HG03280 (cell line): ENCODE data around the gene WDR64.
"Not testable (repeated sequence)": the region's sequence is repeated elsewhere in the genome, so short reads cannot be mapped to it uniquely, and the experiment has no call there.

Source experiments
- ATAC-seq: cut with Tn5 transposase; IDR thresholded peaks from one replicate; pipeline ENCODE4 v1.9.1; 2021; ENCODE audit warnings: mild to moderate bottlenecking, moderate library complexity; ENCODE audit not compliant: unreplicated experiment

Gene WDR64

GRCh38 chr1:241787691-241788090, 135.6 kb downstream of the WDR64 start:
- ATAC-seq = no peak

- ATAC-seq = no peak
These were observed 137.0 kb downstream of the WDR64 start for GRCh38 chr1:241789061-241789460.

GRCh38 chr1:241799416-241799815, 147.3 kb downstream of the WDR64 start:
- ATAC-seq = no peak

GRCh38 chr1:241800640-241801039, 148.6 kb downstream of the WDR64 start:
- ATAC-seq = no peak

GRCh38 chr1:241802863-241803262, 150.8 kb downstream of the WDR64 start:
- no peak for ATAC-seq

GRCh38 chr1:241804706-241805105, 152.6 kb downstream of the WDR64 start:
- ATAC-seq = not testable (repeated sequence)

GRCh38 chr1:241808265-241808664, 156.2 kb downstream of the WDR64 start:
- ATAC-seq = no peak

DNA sequence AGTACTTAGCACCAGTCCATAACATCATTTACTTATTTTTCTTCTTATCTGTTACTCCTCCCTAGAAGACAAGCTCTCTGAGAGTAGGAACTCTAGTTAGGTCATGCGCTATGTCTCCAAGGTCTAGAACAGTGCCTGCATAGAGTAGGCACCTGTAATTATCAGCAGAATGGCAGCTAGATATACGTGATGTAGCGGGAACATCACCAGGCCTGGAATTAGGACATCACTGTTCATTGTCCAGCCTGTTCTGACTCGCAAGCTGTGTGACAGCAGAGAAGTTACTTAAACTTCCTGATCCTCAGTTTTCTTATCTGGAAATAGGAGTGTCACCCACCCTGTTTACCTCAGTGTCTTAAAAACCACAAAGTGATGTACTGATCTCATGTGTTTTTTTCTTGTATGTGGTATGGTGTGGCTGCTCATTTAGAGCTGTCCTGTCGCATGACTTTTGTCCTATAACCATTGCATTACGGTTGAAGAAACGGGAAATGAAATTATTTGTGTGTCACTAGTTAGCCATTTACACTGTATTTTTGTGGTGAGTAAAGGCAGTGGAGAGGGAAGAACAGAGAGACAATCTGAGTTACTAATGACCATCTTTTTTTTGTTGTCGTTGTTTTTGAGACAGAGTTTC, 158.8 kb downstream of the WDR64 start:
- ATAC-seq = peak; percentile 49

DNA sequence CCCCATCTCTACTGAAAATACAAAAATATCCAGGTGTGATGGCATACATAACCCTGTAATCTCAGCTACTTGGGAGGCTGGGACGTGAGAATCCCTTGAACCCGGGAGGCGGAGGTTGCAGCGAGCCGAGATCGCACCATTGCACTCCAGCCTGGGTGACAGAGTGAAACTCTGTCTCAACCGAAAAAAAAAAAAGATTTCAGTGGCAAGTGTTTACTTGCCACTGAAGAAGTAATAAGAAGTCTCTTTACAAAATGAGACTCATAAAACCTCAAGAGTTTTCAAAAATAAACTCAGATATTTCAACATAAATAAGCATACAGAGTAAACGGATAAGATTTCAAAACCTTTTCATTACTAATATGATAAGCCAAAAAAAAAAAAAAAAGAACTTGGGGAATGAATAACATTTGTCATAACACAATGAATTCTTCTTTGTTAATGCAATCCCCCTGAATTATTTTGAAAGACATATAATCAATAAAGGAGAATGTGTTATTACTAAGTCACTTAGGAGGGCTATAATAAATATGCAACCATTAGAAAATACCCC, 161.8 kb downstream of the WDR64 start:
- no peak for ATAC-seq

DNA sequence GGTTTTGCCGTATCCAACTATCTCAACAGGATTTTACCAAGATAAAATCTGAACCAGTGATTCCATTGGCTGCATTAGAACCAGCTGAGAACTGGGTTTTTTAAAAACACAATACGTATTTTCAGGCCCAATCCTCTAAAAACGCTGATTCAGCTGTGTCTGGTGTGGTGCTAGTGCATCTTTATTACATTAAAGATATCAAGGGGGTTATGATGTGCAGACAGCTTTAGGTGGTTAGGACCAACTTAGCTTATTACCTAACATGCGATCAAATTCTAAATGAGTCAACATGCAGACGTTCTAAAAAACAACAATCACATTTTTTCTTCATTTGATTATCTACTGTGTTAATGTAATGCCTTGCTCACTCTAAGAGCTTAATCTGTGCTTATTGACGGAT, 163.9 kb downstream of the WDR64 start:
- no peak for ATAC-seq

DNA sequence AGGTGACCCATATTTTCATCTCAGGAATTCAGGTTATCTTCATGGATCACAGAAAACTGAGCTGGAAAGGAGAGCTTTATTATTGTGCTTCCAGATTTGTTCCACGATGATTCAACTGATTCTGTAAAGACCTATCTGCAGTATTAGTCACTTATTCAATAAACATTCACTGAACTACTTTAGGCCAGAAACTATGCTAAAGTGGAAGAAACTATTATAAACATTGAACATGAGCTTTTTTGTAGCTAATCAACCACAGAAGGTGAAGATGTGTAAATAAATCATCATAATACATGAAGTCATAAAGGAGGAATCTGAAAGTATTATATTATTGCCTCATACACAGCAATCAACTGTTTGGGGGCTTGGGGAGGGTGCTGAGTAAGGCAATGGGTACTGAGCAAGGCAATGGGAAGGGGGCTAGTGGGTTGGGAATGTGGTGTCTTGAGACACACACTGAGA, 165.3 kb downstream of the WDR64 start:
- ATAC-seq = no peak

DNA sequence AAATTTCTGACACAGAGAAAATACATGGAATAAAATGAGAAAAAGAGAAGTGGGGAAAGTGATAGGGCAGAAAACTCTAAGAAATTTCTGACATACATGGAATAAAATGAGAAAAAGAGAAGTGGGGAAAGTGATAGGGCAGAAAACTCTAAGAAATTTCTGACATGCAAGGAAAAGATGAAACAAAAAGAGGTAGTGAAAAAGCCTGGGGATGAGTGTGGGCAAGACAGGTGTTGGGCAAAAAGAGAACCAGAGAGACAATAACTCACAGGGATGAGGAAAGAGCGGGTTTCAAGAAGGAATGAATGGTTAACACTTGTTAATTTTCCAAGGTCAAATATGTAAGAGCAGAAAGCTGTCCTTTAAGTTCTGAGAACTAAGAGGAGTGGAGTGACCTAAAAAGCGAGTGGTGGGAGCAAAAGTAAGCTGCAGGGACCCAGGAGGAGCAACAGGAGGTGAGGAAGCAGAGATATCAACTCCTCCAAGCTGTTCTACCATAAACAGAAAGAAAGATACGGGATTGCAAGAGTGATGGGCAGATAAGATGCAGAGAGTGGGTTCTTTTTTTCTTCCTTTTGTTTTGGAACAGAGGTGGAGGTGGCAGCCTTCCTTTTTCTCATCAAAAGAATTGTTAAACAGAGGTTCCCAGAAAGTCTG, 166.0 kb downstream of the WDR64 start:
- no peak for ATAC-seq

DNA sequence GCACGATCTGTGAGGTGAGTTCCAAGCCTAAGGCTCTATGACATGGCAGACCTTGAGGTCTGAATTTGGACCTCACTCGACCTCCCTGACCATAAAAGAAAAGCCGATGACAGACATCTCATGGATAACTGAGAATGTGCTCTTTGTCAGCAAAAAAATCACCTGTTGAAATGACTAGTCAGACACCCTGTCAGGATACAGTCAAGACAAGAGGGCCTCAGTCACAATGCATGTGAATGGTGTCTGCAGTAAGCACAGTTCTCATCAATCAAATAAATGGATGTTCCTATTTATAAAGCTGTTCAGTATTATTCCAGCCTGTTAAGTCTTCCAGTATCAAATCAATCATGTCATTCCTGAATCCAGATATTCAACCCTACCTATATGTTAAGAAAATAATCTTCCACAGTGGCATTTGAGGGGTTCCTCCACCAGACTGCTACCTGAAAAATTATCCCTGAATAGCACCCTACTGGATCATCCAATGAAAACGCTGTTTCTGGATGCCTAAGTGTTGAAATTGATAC, 167.3 kb downstream of the WDR64 start:
- no peak for ATAC-seq

- ATAC-seq = no peak
These were observed 169.3 kb downstream of the WDR64 start for GRCh38 chr1:241821363-241821762.

- ATAC-seq = no peak
These were observed 170.8 kb downstream of the WDR64 start for GRCh38 chr1:241822846-241823245.

- ATAC-seq = no peak
These were observed 171.8 kb downstream of the WDR64 start for GRCh38 chr1:241823925-241824324.

GRCh38 chr1:241825581-241825980, 173.5 kb downstream of the WDR64 start:
- no peak for ATAC-seq

DNA sequence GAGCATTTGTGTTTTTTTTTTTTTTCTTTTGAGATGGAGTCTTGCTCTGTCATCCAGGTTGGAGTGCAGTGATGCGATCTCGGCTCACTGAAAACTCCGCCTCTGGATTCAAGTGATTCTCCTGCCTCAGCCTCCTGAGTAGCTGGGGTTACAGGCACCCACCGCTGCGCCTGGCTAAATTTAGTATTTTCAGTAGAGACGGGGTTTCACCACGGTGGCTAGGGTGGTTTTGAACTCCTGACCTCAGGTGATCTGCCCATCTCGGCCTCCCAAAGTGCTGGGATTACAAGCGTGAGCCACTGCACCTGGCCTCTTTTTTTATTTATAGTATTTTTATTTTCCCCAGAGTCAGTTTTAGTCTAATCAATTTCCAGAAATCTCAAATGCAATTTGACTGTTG, 174.5 kb downstream of the WDR64 start:
- ATAC-seq = not testable (repeated sequence)

DNA sequence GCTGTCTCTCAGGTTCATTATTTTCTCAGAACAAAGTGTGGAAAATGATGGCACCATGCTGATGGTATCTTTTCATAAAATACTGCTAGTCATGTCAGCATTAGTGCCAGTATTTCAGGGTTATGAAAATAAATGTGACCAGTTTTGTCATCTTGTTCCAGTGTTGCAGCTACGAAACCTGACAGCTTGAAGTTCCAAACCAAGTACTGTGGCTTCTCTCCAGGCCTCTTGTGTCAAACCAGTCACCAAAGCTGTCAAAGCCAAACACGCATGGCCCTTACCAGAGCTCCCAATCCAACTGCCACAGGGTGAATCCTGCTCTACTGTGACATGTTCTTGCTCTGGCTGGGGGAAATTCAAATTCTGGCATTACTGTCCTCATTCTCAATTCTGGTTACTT, 175.2 kb downstream of the WDR64 start:
- ATAC-seq = no peak

- no peak for ATAC-seq
These were observed 176.5 kb downstream of the WDR64 start for GRCh38 chr1:241828463-241829021.

DNA sequence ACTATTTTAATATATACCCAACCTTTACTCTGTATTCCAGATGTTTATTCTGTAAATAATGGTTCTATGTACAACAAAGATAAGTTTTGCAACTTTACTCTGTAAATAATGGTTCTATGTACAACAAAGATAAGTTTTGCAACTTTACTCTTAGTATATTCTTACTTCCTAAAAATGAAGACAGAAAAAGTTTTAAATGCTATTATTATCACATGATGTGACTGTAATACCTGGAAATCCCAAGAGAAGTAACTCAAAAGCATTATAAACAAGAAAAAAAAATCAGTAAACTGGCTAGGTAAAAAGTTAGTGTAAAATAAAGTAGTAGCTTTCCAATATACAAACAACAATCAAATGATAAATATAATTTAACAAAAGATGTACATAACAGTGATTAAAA, 177.4 kb downstream of the WDR64 start:
- ATAC-seq = no peak
